Measurements from ENCODE around the gene MPRIP. TPM values are rescaled to one million over a fixed set of nuclear protein-coding genes. Genes with fewer than 3 reads are reported as not detected.
A peak's percentile ranks its signal among the peaks of the same experiment; 100 is the strongest.

The MPRIP gene
- total RNA-seq, 1 experiment from 2014 or later: 284 TPM

- POLR2A ChIA-PET: no interaction called here
- Mint-ChIP-seq H3K4me1 (ENCODE audit: low read depth, unreplicated experiment) (peaks cover 56% of the 10 kb centered on the region), H3K27me3 (ENCODE audit: insufficient read depth, unreplicated experiment) (no peaks in the 10 kb centered on the region), H3K27ac (ENCODE audit: unreplicated experiment) (peak overlapping the region; percentile 94), H3K4me3 (ENCODE audit: unreplicated experiment) (no peak overlapping the region), H3K36me3 (ENCODE audit: insufficient read depth, unreplicated experiment) (peaks cover 10% of the 10 kb centered on the region), H3K9me3 (ENCODE audit: unreplicated experiment) (no peaks in the 10 kb centered on the region)
- Histone ChIP-seq H3K4me1 (peaks cover 62% of the 10 kb centered on the region), H3K9me3 (no peaks in the 10 kb centered on the region), H3K4me3 (ENCODE audit: low read depth, low read length) (no peak overlapping the region), H3K36me3 (ENCODE audit: control insufficient read depth, insufficient read depth, low read length) (no peaks in the 10 kb centered on the region), H3K27me3 (replicated peaks; ENCODE audit: control insufficient read depth, insufficient read depth, low read length) (no peaks in the 10 kb centered on the region)
- TF ChIP-seq CTCF (IDR thresholded peaks at IDR 0.05; ENCODE audit: insufficient read depth in 1 of 2, low read depth in 1 of 2, low read length in 1 of 2, severe bottlenecking in 1 of 2, unreplicated experiment in 1 of 2): no peak
- BruUV-seq (replicated peaks): no TSS peak
- CTCF ChIA-PET: no interaction called here
- DNase-seq: no peak
- intact Hi-C loops (cut with micrococcal nuclease; ENCODE audit: unreplicated experiment): no loop called here
Observed at GRCh38 chr17:17025621-17026020, 16.6 kb upstream of the MPRIP start.

GRCh38 chr17:17026163-17026562 is 16.1 kb upstream of the MPRIP start:
- ChIA-PET POLR2A (no interaction called here), CTCF (no interaction called here)
- H3K27me3 Mint-ChIP-seq (ENCODE audit: insufficient read depth, unreplicated experiment): no peaks in the 10 kb centered on the region
- H3K4me3 Mint-ChIP-seq (ENCODE audit: unreplicated experiment): no peak overlapping the region
- peaks cover 57% of the 10 kb centered on the region for H3K4me1 ChIP-seq
- no peak for DNase-seq
- H3K36me3 Mint-ChIP-seq (ENCODE audit: insufficient read depth, unreplicated experiment): peaks cover 10% of the 10 kb centered on the region
- H3K36me3 ChIP-seq (ENCODE audit: control insufficient read depth, insufficient read depth, low read length): no peaks in the 10 kb centered on the region
- H3K4me3 ChIP-seq (ENCODE audit: low read depth, low read length): no peak overlapping the region
- intact Hi-C loops (cut with micrococcal nuclease; ENCODE audit: unreplicated experiment): no loop called here
- peak overlapping the region; percentile 94 for H3K27ac Mint-ChIP-seq (ENCODE audit: unreplicated experiment)
- no peaks in the 10 kb centered on the region for H3K27me3 ChIP-seq (replicated peaks; ENCODE audit: control insufficient read depth, insufficient read depth, low read length)
- TF ChIP-seq CTCF (IDR thresholded peaks at IDR 0.05; ENCODE audit: insufficient read depth in 1 of 2, low read depth in 1 of 2, low read length in 1 of 2, severe bottlenecking in 1 of 2, unreplicated experiment in 1 of 2): no peak
- H3K9me3 Mint-ChIP-seq (ENCODE audit: unreplicated experiment): no peaks in the 10 kb centered on the region
- peaks cover 58% of the 10 kb centered on the region for H3K4me1 Mint-ChIP-seq (ENCODE audit: low read depth, unreplicated experiment)
- BruUV-seq (replicated peaks): no TSS peak
- H3K9me3 ChIP-seq: no peaks in the 10 kb centered on the region

- intact Hi-C loops (cut with micrococcal nuclease; ENCODE audit: unreplicated experiment): loop anchor here (1.0 kb wide), 4 partner anchors 9 to 51 kb away; no protein-coding TSS in a partner anchor
- H3K36me3 Mint-ChIP-seq (ENCODE audit: insufficient read depth, unreplicated experiment): peaks cover 10% of the 10 kb centered on the region
- ChIA-PET CTCF (interaction anchor here (0.7 to 2.8 kb wide), 8 partner anchors 9 to 119 kb away, joined by 3 to 29 read pairs (median 6); partner anchors contain the start of gene MPRIP), POLR2A (interaction anchor here (0.6 to 2.9 kb wide), 9 partner anchors 9 to 589 kb away, joined by 3 to 23 read pairs (median 5); partner anchors contain the start of genes COPS3 and MPRIP)
- Histone ChIP-seq H3K4me1 (peaks cover 54% of the 10 kb centered on the region), H3K36me3 (ENCODE audit: control insufficient read depth, insufficient read depth, low read length) (no peaks in the 10 kb centered on the region), H3K27me3 (replicated peaks; ENCODE audit: control insufficient read depth, insufficient read depth, low read length) (no peaks in the 10 kb centered on the region), H3K4me3 (ENCODE audit: low read depth, low read length) (no peak overlapping the region), H3K9me3 (no peaks in the 10 kb centered on the region)
- no peak for TF ChIP-seq CTCF (IDR thresholded peaks at IDR 0.05; ENCODE audit: insufficient read depth in 1 of 2, low read depth in 1 of 2, low read length in 1 of 2, severe bottlenecking in 1 of 2, unreplicated experiment in 1 of 2)
- TSS peak; percentile 95 for BruUV-seq (replicated peaks)
- H3K4me3 Mint-ChIP-seq (ENCODE audit: unreplicated experiment): peak overlapping the region; percentile 69
- no peaks in the 10 kb centered on the region for H3K27me3 Mint-ChIP-seq (ENCODE audit: insufficient read depth, unreplicated experiment)
- no peaks in the 10 kb centered on the region for H3K9me3 Mint-ChIP-seq (ENCODE audit: unreplicated experiment)
- DNase-seq: no peak
- peaks cover 58% of the 10 kb centered on the region for H3K4me1 Mint-ChIP-seq (ENCODE audit: low read depth, unreplicated experiment)
- H3K27ac Mint-ChIP-seq (ENCODE audit: unreplicated experiment): peak overlapping the region; percentile 99
Observed at GRCh38 chr17:17027442-17028058, 14.7 kb upstream of the MPRIP start.
